GM21619 (cell line): ENCODE results near the gene ZNF879.
A peak's percentile ranks its signal among the peaks of the same experiment; 100 is the strongest.

Experiments
- ATAC-seq: cut with Tn5 transposase; IDR thresholded peaks from one replicate; pipeline ENCODE4 v1.9.1; 2021; ENCODE audit not compliant: unreplicated experiment

Gene ZNF879

GRCh38 chr5:179023528-179024189 is at the start of gene ZNF879:
ZNF879 (plus strand) TSS chr5:179023804; CDS start chr5:179025005, 1,201 bp downstream.
- ATAC-seq: peak; percentile 89

- ATAC-seq: no peak
Observed at GRCh38 chr5:178981381-178981780, 42.2 kb upstream of the ZNF879 start.

- ATAC-seq: no peak
Observed at GRCh38 chr5:178982941-178983340, 40.7 kb upstream of the ZNF879 start.

GRCh38 chr5:178983728-178984127 is 39.9 kb upstream of the ZNF879 start:
- ATAC-seq: no peak

- ATAC-seq: no peak
Observed at GRCh38 chr5:178984145-178985072, 39.2 kb upstream of the ZNF879 start.

- no peak for ATAC-seq
Observed at GRCh38 chr5:178986326-178986960, 37.2 kb upstream of the ZNF879 start.

GRCh38 chr5:178988436-178989220 is 35.0 kb upstream of the ZNF879 start:
- ATAC-seq: no peak

GRCh38 chr5:178989311-178989710 is 34.3 kb upstream of the ZNF879 start:
- no peak for ATAC-seq

- no peak for ATAC-seq
Observed at GRCh38 chr5:178990491-178990890, 33.1 kb upstream of the ZNF879 start.

GRCh38 chr5:178991190-178992145 is 32.1 kb upstream of the ZNF879 start:
- no peak for ATAC-seq

- ATAC-seq: no peak
Observed at GRCh38 chr5:178992291-178992895, 31.2 kb upstream of the ZNF879 start.

GRCh38 chr5:178993236-178993765 is 30.3 kb upstream of the ZNF879 start:
- no peak for ATAC-seq

- no peak for ATAC-seq
Observed at GRCh38 chr5:178993955-178994579, 29.5 kb upstream of the ZNF879 start.

- no peak for ATAC-seq
Observed at GRCh38 chr5:178994580-178995340, 28.8 kb upstream of the ZNF879 start, which contains the start of gene GRM6. GRM6 (minus strand) TSS chr5:178995320; CDS start chr5:178994944, 376 bp downstream.

- ATAC-seq: no peak
Observed at GRCh38 chr5:178995341-178995690, 28.3 kb upstream of the ZNF879 start.

- ATAC-seq: no peak
Observed at GRCh38 chr5:178996156-178996555, 27.4 kb upstream of the ZNF879 start.

- no peak for ATAC-seq
Observed at GRCh38 chr5:178997191-178997590, 26.4 kb upstream of the ZNF879 start.

GRCh38 chr5:178998441-178998840 is 25.2 kb upstream of the ZNF879 start:
- no peak for ATAC-seq
